ENCODE results near the gene DPYSL5. TPM values are rescaled to one million over a fixed set of nuclear protein-coding genes. Genes with fewer than 3 reads are reported as not detected.

Gene DPYSL5
- total and polyA plus RNA-seq, 2 of the 13 experiments (the other 11 are each of a cell fraction or from before 2014, with no cell fraction given) = 0.15 TPM; not detected in 1

DNA sequence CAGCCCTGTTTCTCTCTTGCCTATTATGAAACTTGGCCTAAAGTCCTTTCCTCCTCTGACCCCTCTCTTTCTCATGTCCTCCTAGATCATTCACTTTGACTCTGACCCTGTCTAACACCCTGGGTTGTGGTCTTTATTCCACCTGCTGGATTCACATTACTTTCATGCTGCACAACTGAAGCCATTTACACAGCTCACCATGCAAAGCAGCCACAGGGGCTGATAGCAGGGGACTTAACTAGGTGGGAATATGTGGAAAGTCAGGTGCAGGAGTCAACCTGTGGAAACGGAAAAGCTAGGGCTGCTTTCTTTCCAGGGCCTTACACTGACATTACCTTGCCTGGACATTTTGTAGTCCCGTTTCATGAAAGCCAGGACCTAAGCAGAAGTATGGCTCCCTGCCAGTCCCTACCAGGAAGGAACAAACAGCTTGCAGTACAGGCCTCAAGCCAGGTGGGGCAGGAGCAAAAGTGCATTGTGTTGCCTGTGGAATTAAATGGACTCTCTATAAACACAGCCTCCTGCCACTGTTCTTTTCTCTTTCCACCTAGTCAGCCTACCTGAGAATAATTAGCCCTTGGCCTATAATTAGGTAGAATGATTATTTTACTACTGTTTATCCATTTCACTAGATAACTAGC is 134.3 kb downstream of the DPYSL5 start (continued):
- TF ChIP-seq, protein P1, sequence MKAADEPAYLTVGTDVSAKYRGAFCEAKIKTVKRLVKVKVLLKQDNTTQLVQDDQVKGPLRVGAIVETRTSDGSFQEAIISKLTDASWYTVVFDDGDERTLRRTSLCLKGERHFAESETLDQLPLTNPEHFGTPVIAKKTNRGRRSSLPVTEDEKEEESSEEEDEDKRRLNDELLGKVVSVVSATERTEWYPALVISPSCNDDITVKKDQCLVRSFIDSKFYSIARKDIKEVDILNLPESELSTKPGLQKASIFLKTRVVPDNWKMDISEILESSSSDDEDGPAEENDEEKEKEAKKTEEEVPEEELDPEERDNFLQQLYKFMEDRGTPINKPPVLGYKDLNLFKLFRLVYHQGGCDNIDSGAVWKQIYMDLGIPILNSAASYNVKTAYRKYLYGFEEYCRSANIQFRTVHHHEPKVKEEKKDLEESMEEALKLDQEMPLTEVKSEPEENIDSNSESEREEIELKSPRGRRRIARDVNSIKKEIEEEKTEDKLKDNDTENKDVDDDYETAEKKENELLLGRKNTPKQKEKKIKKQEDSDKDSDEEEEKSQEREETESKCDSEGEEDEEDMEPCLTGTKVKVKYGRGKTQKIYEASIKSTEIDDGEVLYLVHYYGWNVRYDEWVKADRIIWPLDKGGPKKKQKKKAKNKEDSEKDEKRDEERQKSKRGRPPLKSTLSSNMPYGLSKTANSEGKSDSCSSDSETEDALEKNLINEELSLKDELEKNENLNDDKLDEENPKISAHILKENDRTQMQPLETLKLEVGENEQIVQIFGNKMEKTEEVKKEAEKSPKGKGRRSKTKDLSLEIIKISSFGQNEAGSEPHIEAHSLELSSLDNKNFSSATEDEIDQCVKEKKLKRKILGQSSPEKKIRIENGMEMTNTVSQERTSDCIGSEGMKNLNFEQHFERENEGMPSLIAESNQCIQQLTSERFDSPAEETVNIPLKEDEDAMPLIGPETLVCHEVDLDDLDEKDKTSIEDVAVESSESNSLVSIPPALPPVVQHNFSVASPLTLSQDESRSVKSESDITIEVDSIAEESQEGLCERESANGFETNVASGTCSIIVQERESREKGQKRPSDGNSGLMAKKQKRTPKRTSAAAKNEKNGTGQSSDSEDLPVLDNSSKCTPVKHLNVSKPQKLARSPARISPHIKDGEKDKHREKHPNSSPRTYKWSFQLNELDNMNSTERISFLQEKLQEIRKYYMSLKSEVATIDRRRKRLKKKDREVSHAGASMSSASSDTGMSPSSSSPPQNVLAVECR (CRISPR knock-in tag; IDR thresholded peaks at IDR 0.05; ENCODE audit: borderline replicate concordance) = peak; percentile 15; the same call in 1 of the 2 replicates
- TF ChIP-seq ZNF678 (CRISPR knock-in tag; IDR thresholded peaks at IDR 0.05) (no peak), PHB2 (IDR thresholded peaks at IDR 0.05; ENCODE audit: partially characterized antibody) (no peak), STAG1 (CRISPR knock-in tag; IDR thresholded peaks at IDR 0.05) (peak; percentile 20; the same call in 1 of the 2 replicates), TEAD3 (CRISPR knock-in tag; optimal IDR thresholded peaks at IDR 0.05; ENCODE audit: borderline replicate concordance) (peak; percentile 66), RXRB (CRISPR knock-in tag; IDR thresholded peaks at IDR 0.05; ENCODE audit: borderline replicate concordance) (no peak; the same call in 1 of the 2 replicates), NCOA2 (CRISPR knock-in tag; IDR thresholded peaks at IDR 0.05) (no peak), ZNF570 (CRISPR knock-in tag; IDR thresholded peaks at IDR 0.05; ENCODE audit: borderline replicate concordance) (no peak), EP300 (IDR thresholded peaks at IDR 0.05; ENCODE audit: low read depth in 2 of 2, low read length in 2 of 2) (no peak), EP300 (CRISPR knock-in tag; IDR thresholded peaks at IDR 0.05; ENCODE audit: borderline replicate concordance) (no peak), ZC3H4 (CRISPR knock-in tag; IDR thresholded peaks at IDR 0.05; ENCODE audit: borderline replicate concordance) (no peak), ZFP82 (CRISPR knock-in tag; IDR thresholded peaks at IDR 0.05; ENCODE audit: borderline replicate concordance) (no peak), ZNF549 (CRISPR knock-in tag; IDR thresholded peaks at IDR 0.05) (no peak), ARNT2 (CRISPR knock-in tag; IDR thresholded peaks at IDR 0.05; ENCODE audit: low read depth) (no peak)
- TF ChIP-seq, protein P2, sequence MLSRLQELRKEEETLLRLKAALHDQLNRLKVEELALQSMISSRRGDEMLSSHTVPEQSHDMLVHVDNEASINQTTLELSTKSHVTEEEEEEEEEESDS (CRISPR knock-in tag; IDR thresholded peaks at IDR 0.05; ENCODE audit: borderline replicate concordance) = no peak
- TF ChIP-seq, protein P3, sequence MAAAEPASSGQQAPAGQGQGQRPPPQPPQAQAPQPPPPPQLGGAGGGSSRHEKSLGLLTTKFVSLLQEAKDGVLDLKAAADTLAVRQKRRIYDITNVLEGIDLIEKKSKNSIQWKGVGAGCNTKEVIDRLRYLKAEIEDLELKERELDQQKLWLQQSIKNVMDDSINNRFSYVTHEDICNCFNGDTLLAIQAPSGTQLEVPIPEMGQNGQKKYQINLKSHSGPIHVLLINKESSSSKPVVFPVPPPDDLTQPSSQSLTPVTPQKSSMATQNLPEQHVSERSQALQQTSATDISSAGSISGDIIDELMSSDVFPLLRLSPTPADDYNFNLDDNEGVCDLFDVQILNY (CRISPR knock-in tag; conservative IDR thresholded peaks at IDR 0.05) = no peak
- TF ChIP-seq, protein P4, sequence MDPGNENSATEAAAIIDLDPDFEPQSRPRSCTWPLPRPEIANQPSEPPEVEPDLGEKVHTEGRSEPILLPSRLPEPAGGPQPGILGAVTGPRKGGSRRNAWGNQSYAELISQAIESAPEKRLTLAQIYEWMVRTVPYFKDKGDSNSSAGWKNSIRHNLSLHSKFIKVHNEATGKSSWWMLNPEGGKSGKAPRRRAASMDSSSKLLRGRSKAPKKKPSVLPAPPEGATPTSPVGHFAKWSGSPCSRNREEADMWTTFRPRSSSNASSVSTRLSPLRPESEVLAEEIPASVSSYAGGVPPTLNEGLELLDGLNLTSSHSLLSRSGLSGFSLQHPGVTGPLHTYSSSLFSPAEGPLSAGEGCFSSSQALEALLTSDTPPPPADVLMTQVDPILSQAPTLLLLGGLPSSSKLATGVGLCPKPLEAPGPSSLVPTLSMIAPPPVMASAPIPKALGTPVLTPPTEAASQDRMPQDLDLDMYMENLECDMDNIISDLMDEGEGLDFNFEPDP (CRISPR knock-in tag; conservative IDR thresholded peaks at IDR 0.05) = no peak
- TF ChIP-seq, protein P5, sequence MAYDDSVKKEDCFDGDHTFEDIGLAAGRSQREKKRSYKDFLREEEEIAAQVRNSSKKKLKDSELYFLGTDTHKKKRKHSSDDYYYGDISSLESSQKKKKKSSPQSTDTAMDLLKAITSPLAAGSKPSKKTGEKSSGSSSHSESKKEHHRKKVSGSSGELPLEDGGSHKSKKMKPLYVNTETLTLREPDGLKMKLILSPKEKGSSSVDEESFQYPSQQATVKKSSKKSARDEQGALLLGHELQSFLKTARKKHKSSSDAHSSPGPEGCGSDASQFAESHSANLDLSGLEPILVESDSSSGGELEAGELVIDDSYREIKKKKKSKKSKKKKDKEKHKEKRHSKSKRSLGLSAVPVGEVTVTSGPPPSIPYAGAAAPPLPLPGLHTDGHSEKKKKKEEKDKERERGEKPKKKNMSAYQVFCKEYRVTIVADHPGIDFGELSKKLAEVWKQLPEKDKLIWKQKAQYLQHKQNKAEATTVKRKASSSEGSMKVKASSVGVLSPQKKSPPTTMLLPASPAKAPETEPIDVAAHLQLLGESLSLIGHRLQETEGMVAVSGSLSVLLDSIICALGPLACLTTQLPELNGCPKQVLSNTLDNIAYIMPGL (CRISPR knock-in tag; IDR thresholded peaks at IDR 0.05; ENCODE audit: borderline replicate concordance in 1 of 2, low read depth in 1 of 2) = peak in 1 of 2 experiments; percentile 43; a peak in 1 of 4 replicates

All from HepG2 (cell line).